PC-9 (cell line): Measurements from ENCODE around the gene CIBAR2. TPM values are rescaled to one million over a fixed set of nuclear protein-coding genes. Genes with fewer than 3 reads are reported as not detected.
"Not testable (repeated sequence)": the region's sequence is repeated elsewhere in the genome, so short reads cannot be mapped to it uniquely, and the experiment has no call there.

Experiments
- BruUV-seq: library from RNA; stranded (reverse); fragments of 400-500 nt; replicated peaks from 2 replicates; lab custom pipeline; 2021; lab: Mats Ljungman, UMichigan
- CTCF ChIA-PET: fragments of 300-600 bp; sonication (Branson Sonifier 250); formaldehyde crosslinking; loops from one replicate; lab custom pipeline; 2022; ENCODE audit warnings: antibody characterized with exemption; lab: Charles Lee
- POLR2A ChIA-PET: fragments of 300-600 bp; sonication (Branson Sonifier 250); formaldehyde crosslinking; loops from one replicate; lab custom pipeline; 2022; ENCODE audit warnings: antibody characterized with exemption; ENCODE audit not compliant: unreplicated experiment; lab: Charles Lee
- DNase-seq, 2 experiments: peaks; one replicate each; pipeline versions ENCODE4 v3.0.0 to v3.0.0-alpha.2; 2015 to 2022; ENCODE audit warnings: mixed read lengths in 1 of 2
- H2AFZ ChIP-seq: fragments of 200-600 bp; sonication (generic); 2 replicates; pipeline ENCODE4 v1.8.1; 2017; ENCODE audit warnings: antibody characterized with exemption
- H3F3A ChIP-seq: fragments of 200-600 bp; sonication (generic); 2 replicates; pipeline ENCODE4 v1.8.1; 2017; ENCODE audit warnings: antibody characterized with exemption, mild to moderate bottlenecking, low read depth; ENCODE audit not compliant: insufficient read depth
- H3K27ac ChIP-seq: fragments of 200-600 bp; sonication (generic); 2 replicates; pipeline ENCODE4 v1.6.1; 2016; ENCODE audit warnings: mixed run types
- H3K27me3 ChIP-seq: fragments of 200-600 bp; sonication (generic); 2 replicates; pipeline ENCODE4 v1.6.1; 2016; ENCODE audit warnings: low read depth, mixed run types; ENCODE audit not compliant: insufficient read depth
- H3K36me3 ChIP-seq: fragments of 200-600 bp; sonication (generic); 2 replicates; pipeline ENCODE4 v1.6.1; 2016; ENCODE audit warnings: low read depth, mixed run types
- H3K4me1 ChIP-seq: fragments of 200-600 bp; sonication (generic); replicated peaks from 2 replicates; pipeline ENCODE4 v1.6.1; 2016; ENCODE audit warnings: mixed run types; ENCODE audit not compliant: insufficient read depth
- H3K4me2 ChIP-seq: fragments of 200-600 bp; sonication (generic); 2 replicates; pipeline ENCODE4 v1.6.1; 2017; ENCODE audit warnings: mixed run types
- H3K4me3 ChIP-seq: fragments of 200-600 bp; sonication (generic); 2 replicates; pipeline ENCODE4 v1.6.1; 2016; ENCODE audit warnings: mixed run types
- H3K79me2 ChIP-seq: fragments of 200-600 bp; sonication (generic); 2 replicates; pipeline ENCODE4 v1.6.1; 2017; ENCODE audit warnings: low read depth, mixed run types
- H3K9me2 ChIP-seq: fragments of 200-600 bp; sonication (generic); 2 replicates; pipeline ENCODE4 v1.8.1; 2017; ENCODE audit warnings: mild to moderate bottlenecking; ENCODE audit not compliant: insufficient read depth
- H3K9me3 ChIP-seq: fragments of 200-600 bp; sonication (generic); 2 replicates; pipeline ENCODE4 v1.8.1; 2016; ENCODE audit warnings: low read depth; ENCODE audit not compliant: insufficient read depth
- H4K20me1 ChIP-seq: fragments of 200-600 bp; sonication (generic); 2 replicates; pipeline ENCODE4 v1.8.1; 2017; ENCODE audit not compliant: insufficient read depth
- EZH2 ChIP-seq: fragments of 200-600 bp; sonication (generic); IDR thresholded peaks from 2 replicates; pipeline ENCODE4 v1.8.0; 2017; ENCODE audit warnings: antibody characterized with exemption, low read depth
- intact Hi-C: fragments of 100-400 bp; cut with micrococcal nuclease; formaldehyde crosslinking; loops from one replicate; pipeline ENCODE4 v1.10.0; 2022; ENCODE audit not compliant: unreplicated experiment
- total RNA-seq: library from RNA; stranded (reverse); gene quantifications from 2 replicates; pipeline ENCODE4 v1.2.3, GENCODE V29; 2021
- TF ChIP-seq, protein P1 (sequence below): fragments of 200-600 bp; sonication (generic); conservative IDR thresholded peaks from 2 replicates; pipeline ENCODE4 v1.6.1; 2017; ENCODE audit warnings: mixed run types, antibody characterized with exemption, mild to moderate bottlenecking, moderate library complexity

CIBAR2 gene
- total RNA-seq, 1 experiment from 2014 or later, result not detected

DNA sequence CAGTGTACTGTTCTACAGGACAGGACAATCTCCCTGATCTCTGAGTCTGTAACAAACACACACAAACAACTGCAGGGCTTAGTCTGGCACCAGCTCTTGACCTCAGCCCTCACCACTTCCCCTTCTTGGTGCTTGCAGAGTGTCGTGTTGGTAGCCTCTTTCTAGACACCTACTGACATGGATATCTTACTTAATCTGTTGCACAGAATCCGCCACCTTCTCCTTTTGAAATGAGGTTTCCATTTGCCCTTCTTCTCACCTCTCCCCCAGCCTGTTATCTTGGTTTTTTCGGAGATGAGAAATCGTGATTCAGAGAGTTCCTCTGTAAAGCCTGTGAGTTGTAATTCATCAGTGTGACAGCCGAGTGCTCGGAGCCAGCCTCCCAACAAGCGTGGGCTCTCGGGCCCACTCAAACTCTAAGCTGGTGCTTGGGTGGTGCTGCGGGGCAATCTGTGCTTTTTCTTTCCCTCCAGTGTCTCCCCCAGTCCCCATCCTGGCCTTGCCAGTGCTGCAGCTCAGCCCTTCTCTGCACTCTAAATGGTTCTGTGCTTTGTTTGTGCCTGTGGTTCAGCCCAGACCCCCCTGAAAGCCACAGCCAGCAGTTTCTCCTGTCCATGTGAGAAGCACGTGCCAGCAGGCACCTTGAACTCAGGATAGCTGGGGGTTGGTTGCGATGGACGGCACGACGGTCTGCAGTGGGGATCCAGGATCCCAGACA lies 56.6 kb downstream of the CIBAR2 start:
- Histone ChIP-seq H3K9me2 (no peaks in the 10 kb centered on the region), H3F3A (peaks cover 7% of the 10 kb centered on the region; the same call in 1 of the 2 replicates), H3K4me3 (peak overlapping the region; percentile 42; the same call in 1 of the 2 replicates), H3K27ac (0 out of 2 replicates have a peak overlapping the region, but pooled peaks have one; percentile 23), H4K20me1 (no peaks in the 10 kb centered on the region), H3K79me2 (no peaks in the 10 kb centered on the region), H3K4me2 (peak overlapping the region; percentile 65), H3K9me3 (no peaks in the 10 kb centered on the region), H3K4me1 (peaks cover 16% of the 10 kb centered on the region), H3K36me3 (no peaks in the 10 kb centered on the region), H2AFZ (peak overlapping the region; percentile 56; the same call in 1 of the 2 replicates), H3K27me3 (no peaks in the 10 kb centered on the region)
- intact Hi-C loops, result no loop called here
- no peak for TF ChIP-seq EZH2
- TF ChIP-seq, protein P1, sequence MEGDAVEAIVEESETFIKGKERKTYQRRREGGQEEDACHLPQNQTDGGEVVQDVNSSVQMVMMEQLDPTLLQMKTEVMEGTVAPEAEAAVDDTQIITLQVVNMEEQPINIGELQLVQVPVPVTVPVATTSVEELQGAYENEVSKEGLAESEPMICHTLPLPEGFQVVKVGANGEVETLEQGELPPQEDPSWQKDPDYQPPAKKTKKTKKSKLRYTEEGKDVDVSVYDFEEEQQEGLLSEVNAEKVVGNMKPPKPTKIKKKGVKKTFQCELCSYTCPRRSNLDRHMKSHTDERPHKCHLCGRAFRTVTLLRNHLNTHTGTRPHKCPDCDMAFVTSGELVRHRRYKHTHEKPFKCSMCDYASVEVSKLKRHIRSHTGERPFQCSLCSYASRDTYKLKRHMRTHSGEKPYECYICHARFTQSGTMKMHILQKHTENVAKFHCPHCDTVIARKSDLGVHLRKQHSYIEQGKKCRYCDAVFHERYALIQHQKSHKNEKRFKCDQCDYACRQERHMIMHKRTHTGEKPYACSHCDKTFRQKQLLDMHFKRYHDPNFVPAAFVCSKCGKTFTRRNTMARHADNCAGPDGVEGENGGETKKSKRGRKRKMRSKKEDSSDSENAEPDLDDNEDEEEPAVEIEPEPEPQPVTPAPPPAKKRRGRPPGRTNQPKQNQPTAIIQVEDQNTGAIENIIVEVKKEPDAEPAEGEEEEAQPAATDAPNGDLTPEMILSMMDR, result no peak
- peak; percentile 22 to 37 for DNase-seq
- CTCF ChIA-PET, result interaction anchor here (1.0 kb wide), 1 partner anchor 301 kb away, joined by 3 read pairs; no protein-coding TSS in a partner anchor
- POLR2A ChIA-PET, result interaction anchor here (0.6 kb wide), 3 partner anchors 31 to 557 kb away, joined by 3 to 5 read pairs (median 4); partner anchors contain the start of gene GSE1
- no TSS peak for BruUV-seq

DNA sequence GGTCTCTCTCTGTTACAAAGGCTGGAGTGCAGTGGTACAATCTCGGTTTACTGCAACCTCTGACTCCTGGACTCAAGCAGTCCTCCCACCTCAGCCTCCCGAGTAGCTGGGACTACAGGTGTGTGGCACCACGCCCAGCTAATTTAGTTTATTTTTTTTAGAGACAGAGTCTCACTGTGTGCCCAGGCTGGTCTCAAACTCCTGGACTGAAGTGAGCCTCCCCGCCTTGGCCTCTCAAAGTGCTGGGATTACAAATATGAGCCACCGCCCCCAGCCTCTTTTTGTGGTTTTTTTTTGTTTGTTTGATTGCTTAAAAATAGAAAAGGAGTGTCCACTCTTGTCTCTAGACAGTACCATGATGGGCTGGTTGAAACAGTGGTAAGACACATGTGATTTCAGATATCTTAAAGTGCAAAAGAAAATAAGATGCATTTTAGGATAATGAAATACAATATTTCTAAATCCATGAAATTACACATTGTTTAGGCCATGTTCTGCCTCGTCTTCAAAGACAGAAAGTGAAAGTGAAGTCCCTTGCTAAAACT lies 57.3 kb downstream of the CIBAR2 start:
- intact Hi-C loops, result no loop called here
- Histone ChIP-seq H3K79me2 (no peaks in the 10 kb centered on the region), H3K27ac (0 out of 2 replicates have a peak overlapping the region, but pooled peaks have one; percentile 23), H3K4me1 (peaks cover 16% of the 10 kb centered on the region), H2AFZ (peak overlapping the region; percentile 56; the same call in 1 of the 2 replicates), H4K20me1 (no peaks in the 10 kb centered on the region), H3K27me3 (no peaks in the 10 kb centered on the region), H3K9me2 (no peaks in the 10 kb centered on the region), H3K4me3 (peak overlapping the region; percentile 42; the same call in 1 of the 2 replicates), H3F3A (peaks cover 7% of the 10 kb centered on the region; the same call in 1 of the 2 replicates), H3K9me3 (no peaks in the 10 kb centered on the region), H3K36me3 (no peaks in the 10 kb centered on the region), H3K4me2 (peak overlapping the region; percentile 65)
- no peak for TF ChIP-seq EZH2
- TF ChIP-seq, protein P1, result no peak
- no peak for DNase-seq
- no TSS peak for BruUV-seq
- ChIA-PET CTCF (no interaction called here), POLR2A (interaction anchor here (0.6 kb wide), 2 partner anchors 31 to 558 kb away, joined by 3 to 5 read pairs; partner anchors contain the start of gene GSE1)

DNA sequence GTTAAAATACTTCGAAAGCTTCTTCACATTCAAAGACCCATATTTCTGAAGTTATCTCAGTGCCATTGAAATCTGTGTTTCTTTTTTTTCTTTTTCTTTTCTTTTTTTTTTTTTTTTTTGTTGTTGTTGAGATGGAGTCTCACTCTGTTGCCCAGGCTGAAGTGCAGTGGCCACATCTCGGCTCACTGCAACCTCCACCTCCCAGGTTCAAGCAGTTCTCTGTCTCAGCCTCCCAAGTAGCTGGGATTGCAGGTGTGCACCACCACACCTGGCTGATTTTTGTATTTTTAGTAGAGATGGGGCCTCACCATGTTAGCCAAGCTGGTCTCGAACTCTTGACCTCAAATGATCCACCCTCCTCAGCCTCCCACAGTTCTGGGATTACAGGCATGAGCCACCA lies 58.0 kb downstream of the CIBAR2 start:
- BruUV-seq, DNase-seq, H3K27me3 ChIP-seq, CTCF ChIA-PET, POLR2A ChIA-PET, H3K4me2 ChIP-seq, H3K36me3 ChIP-seq, intact Hi-C loops, H2AFZ ChIP-seq, H3K9me3 ChIP-seq, H3K79me2 ChIP-seq, H3F3A ChIP-seq, H4K20me1 ChIP-seq, H3K9me2 ChIP-seq, H3K27ac ChIP-seq, H3K4me3 ChIP-seq: not testable (repeated sequence)
- peaks cover 16% of the 10 kb centered on the region for H3K4me1 ChIP-seq
